Limb (tissue), 2 donors: ENCODE data around the gene PTPRT.

Experiments used
- DNase-seq, 2 donors: peaks; one replicate each; pipeline ENCODE4 v3.0.0-alpha.2; 2016; ENCODE audit errors: extremely low spot score in 2 of 2

Gene PTPRT

GRCh38 chr20:42635699-42636411, 553.9 kb downstream of the PTPRT start:
- DNase-seq: no peak

DNA sequence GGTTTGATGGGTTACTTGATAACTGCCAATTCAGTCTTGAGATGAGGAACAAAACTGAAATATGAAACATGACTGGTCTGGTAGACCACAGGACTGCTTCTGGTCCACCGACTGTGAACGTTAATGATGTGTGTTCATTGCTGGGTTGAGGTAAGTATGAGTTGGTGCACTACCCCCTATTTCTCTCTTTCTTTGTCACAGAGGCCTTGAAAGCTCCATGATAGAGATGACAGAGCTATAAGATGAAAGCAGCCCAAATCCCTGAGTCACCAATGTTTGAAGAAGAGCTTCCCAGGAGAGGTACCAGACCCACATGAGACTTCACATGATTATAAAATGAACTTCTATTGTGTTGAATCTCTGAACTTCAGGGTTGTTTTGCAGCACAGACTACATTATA, 555.5 kb downstream of the PTPRT start:
- no peak for DNase-seq

DNA sequence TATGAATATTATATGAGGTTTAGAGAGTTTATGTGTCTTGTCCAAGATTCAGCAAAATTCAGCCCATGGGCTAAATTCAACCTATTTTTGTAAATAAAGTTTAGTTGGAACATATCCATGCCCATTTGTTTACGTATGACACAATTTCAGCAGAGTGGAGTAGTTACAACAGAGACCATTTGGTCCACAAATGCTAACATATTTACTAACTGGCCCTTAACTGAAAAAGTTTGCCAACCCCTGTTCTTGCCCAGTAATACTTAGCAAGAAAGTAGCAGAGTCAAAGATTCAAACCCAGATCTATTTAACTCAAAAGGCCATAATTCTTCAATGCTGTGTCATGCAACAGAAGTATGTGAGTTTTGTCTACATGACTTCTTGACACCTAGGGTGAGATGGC, 561.0 kb downstream of the PTPRT start:
- DNase-seq: no peak

DNA sequence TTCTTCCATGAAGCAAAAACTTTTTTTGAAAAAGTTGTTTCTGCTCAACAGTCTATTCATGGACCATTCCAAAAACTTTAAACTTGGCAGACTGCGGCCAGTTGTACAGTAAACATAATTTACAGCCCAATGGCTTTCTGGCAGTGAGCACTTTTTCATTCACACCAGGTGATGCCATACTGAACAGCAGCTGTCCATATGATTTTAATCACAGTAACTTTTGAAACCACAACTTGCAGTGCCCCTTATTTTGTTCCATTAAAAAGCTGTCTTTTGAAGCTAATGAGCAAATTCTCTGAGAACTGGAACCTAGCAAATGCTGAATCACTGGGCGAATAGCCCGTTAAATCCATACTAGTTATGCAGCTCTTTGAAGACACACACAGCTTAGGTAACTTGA, 576.6 kb downstream of the PTPRT start:
- peak; percentile 54 to 80 for DNase-seq

DNA sequence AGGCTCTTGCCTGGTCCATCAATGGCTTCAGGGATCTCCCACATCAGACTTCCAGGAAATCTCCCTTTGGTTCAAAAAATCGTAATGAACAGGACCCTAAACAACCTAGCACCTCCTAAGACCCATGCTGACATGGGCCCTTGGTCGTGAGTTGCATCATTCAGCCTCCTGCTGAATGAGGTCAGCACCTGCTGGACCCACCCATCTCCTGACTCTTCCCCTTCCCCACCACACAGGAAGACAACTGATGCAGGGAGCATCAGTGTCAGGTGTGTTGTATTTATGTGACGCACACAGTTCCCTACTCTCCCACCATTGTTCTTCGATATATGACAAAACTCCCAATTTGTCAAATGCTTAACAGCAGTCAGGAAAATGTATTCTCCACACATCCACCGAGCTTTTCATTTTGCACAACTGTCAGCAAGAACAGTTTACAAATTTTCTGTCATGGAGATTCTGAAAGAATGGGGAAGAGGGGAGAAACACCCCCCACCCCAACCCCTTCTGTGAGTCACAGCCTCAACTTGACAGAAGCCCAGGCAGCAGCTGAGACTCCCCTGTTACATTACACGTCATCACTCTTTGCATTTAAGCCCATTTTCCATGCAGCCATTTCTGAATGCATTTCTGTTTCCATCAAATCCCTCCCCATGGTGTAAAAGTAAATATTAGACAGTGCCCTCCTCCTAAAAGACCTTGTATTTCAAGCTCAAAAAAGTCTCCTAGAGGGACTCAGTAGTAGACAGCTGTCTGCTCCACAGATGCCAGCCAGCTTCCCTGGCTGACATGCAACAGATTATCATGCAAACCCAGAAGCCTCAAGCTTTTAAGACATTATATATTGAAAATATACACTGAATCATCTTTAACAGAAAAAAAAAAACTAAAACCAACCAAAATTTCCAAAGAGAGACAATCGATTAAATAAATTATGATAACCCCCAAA, 577.5 kb downstream of the PTPRT start:
- DNase-seq: peak; percentile 40 to 79

DNA sequence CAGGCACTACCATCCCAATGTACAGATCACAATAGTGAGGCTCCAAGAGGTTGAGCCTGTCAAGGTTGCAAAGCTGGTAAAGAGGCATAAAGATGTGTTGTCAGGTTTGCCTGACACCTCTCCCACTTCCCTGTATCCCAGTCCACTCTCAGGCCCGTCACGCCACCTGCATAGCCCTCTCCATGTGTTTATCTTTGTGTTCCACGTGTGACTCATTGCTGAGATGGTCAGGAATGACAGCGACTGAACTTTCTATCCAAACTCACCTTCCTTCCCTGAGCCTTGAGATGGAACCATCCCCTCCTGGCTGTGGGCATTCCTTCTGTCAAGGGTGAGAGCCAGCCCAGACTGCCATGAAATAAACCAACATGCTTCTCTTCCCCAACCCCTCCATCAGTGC, 578.3 kb downstream of the PTPRT start:
- DNase-seq: no peak

- DNase-seq: no peak
Observed at GRCh38 chr20:42610070-42610469, 579.6 kb downstream of the PTPRT start.

GRCh38 chr20:42609618-42610017, 580.1 kb downstream of the PTPRT start:
- DNase-seq: no peak

DNA sequence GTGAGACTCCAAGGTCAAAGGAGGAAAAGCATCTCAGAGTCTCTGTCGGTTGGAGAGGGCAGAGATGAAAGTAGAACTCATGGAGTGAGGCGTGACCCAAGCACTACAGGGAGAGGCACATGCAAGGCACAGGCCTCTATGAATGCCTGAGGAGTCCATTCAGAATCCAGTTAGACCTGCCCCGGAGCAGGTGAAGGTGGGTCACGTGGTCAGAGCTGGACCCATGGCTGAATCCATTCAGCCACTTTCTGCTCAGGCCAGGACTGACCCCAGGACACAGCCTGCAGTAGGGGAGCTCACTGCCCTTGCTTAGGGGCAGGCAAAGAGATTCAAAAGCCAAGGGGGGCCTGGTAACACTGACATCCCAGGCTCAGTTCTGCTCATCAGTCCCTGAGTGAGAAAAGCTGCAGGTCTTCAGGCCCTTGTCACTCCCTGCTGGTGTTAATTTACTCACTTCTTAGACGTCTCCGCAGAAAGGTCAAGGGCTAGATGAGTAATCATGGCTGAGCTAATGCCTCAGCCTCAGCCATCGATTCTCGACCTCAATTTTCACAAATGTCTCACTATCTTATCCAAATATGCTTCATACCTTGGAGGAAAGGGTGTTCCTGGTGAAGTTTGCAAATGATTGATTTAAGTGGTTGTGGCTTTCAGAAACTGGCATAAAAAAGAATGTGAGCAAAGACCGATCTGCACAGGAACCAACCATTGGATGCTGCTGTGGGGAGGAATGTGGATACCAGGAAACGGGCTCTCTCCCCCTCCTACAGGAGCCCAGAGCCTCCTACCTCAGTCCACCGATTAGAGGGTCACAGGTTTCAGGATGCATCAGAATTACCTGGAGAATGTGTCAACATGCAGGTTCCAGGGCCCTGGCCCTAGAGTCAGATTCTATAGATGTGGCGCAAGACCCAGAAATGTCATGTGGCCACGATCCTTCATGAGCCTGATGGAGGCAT, 584.4 kb downstream of the PTPRT start:
- no peak for DNase-seq

- DNase-seq: no peak
Observed at GRCh38 chr20:42603655-42604054, 586.1 kb downstream of the PTPRT start.

DNA sequence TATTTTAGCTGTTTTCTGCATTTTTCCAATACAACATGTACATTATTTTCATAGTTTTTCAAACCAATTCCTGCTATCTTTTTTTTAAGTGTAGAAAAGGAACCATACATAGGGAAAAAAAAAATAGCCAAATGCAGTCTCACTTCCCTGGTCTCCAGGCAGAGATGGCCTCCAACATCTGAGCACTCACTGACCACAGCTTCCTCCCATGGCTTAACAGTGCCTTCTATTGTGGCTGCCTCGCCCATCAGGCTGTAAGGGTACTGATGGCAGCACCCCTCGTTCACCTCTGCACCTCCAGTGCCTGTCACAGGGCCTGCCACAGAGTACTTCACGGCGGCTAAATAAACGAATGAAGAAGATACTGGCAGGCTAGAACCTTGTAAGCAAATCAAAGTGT, 591.1 kb downstream of the PTPRT start:
- no peak for DNase-seq

- DNase-seq: no peak
Observed at GRCh38 chr20:42595625-42596024, 594.1 kb downstream of the PTPRT start.

- no peak for DNase-seq
Observed at GRCh38 chr20:42594659-42595058, 595.0 kb downstream of the PTPRT start.

DNA sequence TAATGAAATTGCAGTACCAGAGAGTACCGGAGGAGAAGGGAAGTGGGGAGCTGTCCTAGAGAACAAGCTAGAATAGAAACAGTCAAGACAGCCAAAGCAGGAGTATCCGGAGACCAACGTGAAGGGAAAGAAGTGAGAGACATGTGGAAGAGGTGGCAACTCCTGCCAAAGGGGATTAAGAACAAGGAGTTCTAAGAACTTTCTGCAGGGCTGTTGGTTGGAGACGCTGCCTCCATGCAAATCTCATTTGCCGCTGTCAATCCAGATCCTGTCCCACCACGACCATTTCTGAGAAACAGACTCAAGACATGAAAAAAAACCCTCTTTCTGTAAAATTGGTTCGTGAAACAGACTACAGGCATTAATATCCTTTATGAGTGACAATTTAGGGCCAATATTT, 595.7 kb downstream of the PTPRT start:
- DNase-seq: no peak

GRCh38 chr20:42589976-42590639, 599.6 kb downstream of the PTPRT start:
- DNase-seq: no peak

DNA sequence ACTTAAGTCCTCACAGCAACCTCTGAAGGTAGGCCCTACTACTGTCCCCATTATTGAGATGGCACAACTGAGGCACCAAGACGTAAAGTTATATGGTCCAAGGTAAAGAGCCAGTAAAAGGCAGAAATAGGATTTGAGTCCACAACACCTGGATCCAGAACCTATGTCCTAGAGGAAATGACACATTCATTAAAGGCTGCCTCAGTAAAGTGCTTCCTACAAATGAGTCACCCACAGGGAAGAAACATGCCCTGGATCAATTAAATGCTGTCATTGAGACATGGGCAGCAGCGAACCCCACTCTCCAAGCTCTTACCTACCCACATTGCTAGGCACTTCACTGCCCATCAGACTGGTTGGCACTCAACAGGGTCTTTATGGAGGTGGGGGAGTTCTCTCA, 600.9 kb downstream of the PTPRT start:
- DNase-seq: no peak

DNA sequence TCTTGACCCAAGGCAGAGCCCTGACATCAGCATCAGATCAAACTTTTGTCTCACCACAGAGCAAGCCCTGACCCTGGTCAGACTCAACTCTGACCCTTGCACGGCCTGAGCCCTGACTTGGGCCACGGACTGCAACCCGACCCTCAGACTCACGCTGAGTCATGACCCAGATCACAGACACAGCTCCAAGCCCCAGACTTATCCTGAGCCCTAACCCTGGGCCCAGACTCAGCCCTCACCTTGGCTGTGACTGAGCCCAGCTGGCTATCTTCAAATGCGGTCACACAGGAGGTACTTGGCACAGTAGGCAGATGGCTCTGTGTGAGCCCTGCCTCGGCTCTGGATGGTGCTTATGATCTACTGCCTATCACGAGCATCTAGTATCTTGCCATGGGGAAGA, 602.3 kb downstream of the PTPRT start:
- no peak for DNase-seq

GRCh38 chr20:42581311-42581710, 608.4 kb downstream of the PTPRT start:
- no peak for DNase-seq

DNA sequence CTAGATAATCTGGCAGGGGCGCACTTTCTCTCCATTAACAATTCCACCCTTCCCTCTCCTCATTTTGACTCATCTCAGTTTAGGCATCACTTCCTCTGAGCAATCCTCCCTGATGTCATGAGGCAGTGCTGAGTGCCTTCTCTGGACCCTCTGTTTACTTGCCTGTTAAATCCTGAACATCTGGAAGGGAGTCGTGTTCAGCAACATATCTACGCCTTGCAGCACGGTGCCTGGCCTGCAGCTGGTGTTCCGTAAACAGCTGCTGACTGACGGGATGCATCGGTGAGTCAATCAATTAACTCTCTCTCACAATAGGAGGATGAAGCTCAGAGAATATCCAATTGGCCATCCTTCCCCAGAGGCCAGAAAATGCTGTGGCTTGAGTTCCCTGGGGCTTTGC, 613.5 kb downstream of the PTPRT start:
- no peak for DNase-seq

GRCh38 chr20:42572320-42573016, 617.2 kb downstream of the PTPRT start:
- DNase-seq: no peak
